MM.1S (cell line): ENCODE measurements around the gene FDX2.

Source experiments
- DNase-seq: peaks from one replicate; pipeline ENCODE4 v3.0.0-alpha.2; 2015
- H2AFZ ChIP-seq: fragments of 300-600 bp; sonication (generic); 2 replicates; pipeline ENCODE4 v1.6.0; 2016; ENCODE audit warnings: antibody characterized with exemption, low read length
- H3F3A ChIP-seq: fragments of 300-600 bp; sonication (generic); 2 replicates; pipeline ENCODE4 v1.6.1; 2016; ENCODE audit warnings: mild to moderate bottlenecking, antibody characterized with exemption, low read length, moderate library complexity, mixed read lengths; ENCODE audit not compliant: insufficient read depth
- H3K27ac ChIP-seq: fragments of 300-600 bp; sonication (generic); 2 replicates; pipeline ENCODE4 v1.5.1; 2016; ENCODE audit warnings: mild to moderate bottlenecking, low read length
- H3K27me3 ChIP-seq: fragments of 300-600 bp; sonication (generic); replicated peaks from 2 replicates; pipeline ENCODE4 v1.6.0; 2016; ENCODE audit warnings: low read length; ENCODE audit not compliant: insufficient read depth
- H3K36me3 ChIP-seq: fragments of 300-600 bp; sonication (generic); replicated peaks from 2 replicates; pipeline ENCODE4 v1.6.1; 2016; ENCODE audit warnings: mild to moderate bottlenecking, low read length, mixed read lengths; ENCODE audit not compliant: insufficient read depth
- H3K4me1 ChIP-seq: fragments of 300-600 bp; sonication (generic); 2 replicates; pipeline ENCODE4 v1.6.1; 2016; ENCODE audit warnings: low read length, mixed read lengths
- H3K4me2 ChIP-seq: fragments of 300-600 bp; sonication (generic); 2 replicates; pipeline ENCODE4 v1.6.0; 2016; ENCODE audit warnings: low read depth, low read length
- H3K4me3 ChIP-seq: fragments of 300-600 bp; sonication (generic); 2 replicates; pipeline ENCODE4 v1.5.1; 2016; ENCODE audit warnings: low read length, mixed read lengths
- H3K79me2 ChIP-seq: fragments of 300-600 bp; sonication (generic); 2 replicates; pipeline ENCODE4 v1.6.1; 2016; ENCODE audit warnings: mixed run types, low read length, mixed read lengths
- H3K9ac ChIP-seq: fragments of 300-600 bp; sonication (generic); 2 replicates; pipeline ENCODE4 v1.6.1; 2016; ENCODE audit warnings: low read length, mixed read lengths
- H3K9me2 ChIP-seq: fragments of 300-600 bp; sonication (generic); replicated peaks from 2 replicates; pipeline ENCODE4 v1.6.1; 2016; ENCODE audit warnings: mild to moderate bottlenecking, low read length, mixed read lengths; ENCODE audit not compliant: insufficient read depth
- H3K9me3 ChIP-seq: fragments of 300-600 bp; sonication (generic); replicated peaks from 2 replicates; pipeline ENCODE4 v1.6.1; 2016; ENCODE audit warnings: mild to moderate bottlenecking, low read length, mixed read lengths; ENCODE audit not compliant: insufficient read depth
- H4K20me1 ChIP-seq: fragments of 300-600 bp; sonication (generic); 2 replicates; pipeline ENCODE4 v1.6.1; 2016; ENCODE audit warnings: mild to moderate bottlenecking, low read length, moderate library complexity, mixed read lengths; ENCODE audit not compliant: insufficient read depth
- CTCF ChIP-seq: fragments of 300-600 bp; sonication (generic); IDR thresholded peaks from 2 replicates; pipeline ENCODE4 v1.5.1; 2016; ENCODE audit warnings: antibody characterized with exemption, low read length, mixed read lengths
- EZH2 ChIP-seq: fragments of 300-600 bp; sonication (generic); optimal IDR thresholded peaks from 2 replicates; pipeline ENCODE3; 2017; ENCODE audit warnings: low read depth, mild to moderate bottlenecking, antibody characterized with exemption, low read length, mixed read lengths
- EZH2phosphoT487 ChIP-seq: fragments of 300-600 bp; sonication (generic); IDR thresholded peaks from 2 replicates; pipeline ENCODE4 v1.6.1; 2018; ENCODE audit warnings: antibody characterized with exemption, low read length

The FDX2 gene

GRCh38 chr19:10327793-10328192, 12.0 kb upstream of the FDX2 start:
- Histone ChIP-seq H3K4me3 (no peak overlapping the region), H3K36me3 (peaks cover 12% of the 10 kb centered on the region; the same call in 1 of the 2 replicates), H3K4me2 (no peak overlapping the region), H3K4me1 (no peaks in the 10 kb centered on the region), H3K79me2 (peaks cover 60% of the 10 kb centered on the region), H3K9me2 (no peaks in the 10 kb centered on the region), H3K9me3 (no peaks in the 10 kb centered on the region), H2AFZ (no peak overlapping the region), H3K9ac (no peak overlapping the region), H3K27me3 (no peaks in the 10 kb centered on the region), H3F3A (no peaks in the 10 kb centered on the region), H3K27ac (no peak overlapping the region), H4K20me1 (no peaks in the 10 kb centered on the region)
- DNase-seq = no peak
- no peak for TF ChIP-seq EZH2phosphoT487
- no peak for TF ChIP-seq CTCF
- no peak for TF ChIP-seq EZH2

- H4K20me1 ChIP-seq = no peaks in the 10 kb centered on the region
- no peak overlapping the region for H3K27ac ChIP-seq
- TF ChIP-seq EZH2phosphoT487 (no peak), EZH2 (no peak), CTCF (no peak)
- no peak overlapping the region for H2AFZ ChIP-seq
- no peaks in the 10 kb centered on the region for H3K9me3 ChIP-seq
- H3K9me2 ChIP-seq = no peaks in the 10 kb centered on the region
- H3F3A ChIP-seq = no peaks in the 10 kb centered on the region
- H3K4me1 ChIP-seq = no peaks in the 10 kb centered on the region
- no peak overlapping the region for H3K9ac ChIP-seq
- H3K4me3 ChIP-seq = no peak overlapping the region
- no peaks in the 10 kb centered on the region for H3K27me3 ChIP-seq
- peaks cover 12% of the 10 kb centered on the region; the same call in 1 of the 2 replicates for H3K36me3 ChIP-seq
- no peak for DNase-seq
- no peak overlapping the region for H3K4me2 ChIP-seq
- peaks cover 41% of the 10 kb centered on the region for H3K79me2 ChIP-seq
Measured at GRCh38 chr19:10325732-10326131, 9.9 kb upstream of the FDX2 start.

GRCh38 chr19:10321874-10322835, 6.3 kb upstream of the FDX2 start:
- H3K4me3 ChIP-seq = no peak overlapping the region
- peaks cover 5% of the 10 kb centered on the region for H3K79me2 ChIP-seq
- H4K20me1 ChIP-seq = no peaks in the 10 kb centered on the region
- H3K36me3 ChIP-seq = no peaks in the 10 kb centered on the region
- TF ChIP-seq EZH2phosphoT487 = no peak
- no peak for TF ChIP-seq EZH2
- no peak for TF ChIP-seq CTCF
- no peak overlapping the region for H3K4me2 ChIP-seq
- no peaks in the 10 kb centered on the region for H3K27me3 ChIP-seq
- H3K9ac ChIP-seq = no peak overlapping the region
- no peaks in the 10 kb centered on the region for H3K9me2 ChIP-seq
- no peaks in the 10 kb centered on the region for H3K4me1 ChIP-seq
- no peaks in the 10 kb centered on the region for H3F3A ChIP-seq
- no peak overlapping the region for H2AFZ ChIP-seq
- DNase-seq = no peak
- no peak overlapping the region for H3K27ac ChIP-seq
- H3K9me3 ChIP-seq = no peaks in the 10 kb centered on the region
